Inflammatory macrophage treated with lipopolysaccharide for 1 hour (primary cell): ENCODE results near the gene INPP5J.

Source experiments
- DNase-seq, 2 donors: peaks; one replicate each; pipeline ENCODE4 v3.0.0-alpha.2; 2020 to 2022

Gene INPP5J

GRCh38 chr22:31127181-31127772 is 4.5 kb downstream of the INPP5J start:
- DNase-seq = peak in 1 of 2 donors; percentile 6

- DNase-seq = no peak
Measured at GRCh38 chr22:31128156-31128555, 5.4 kb downstream of the INPP5J start.

GRCh38 chr22:31130873-31131272 is 8.1 kb downstream of the INPP5J start:
- DNase-seq = no peak

GRCh38 chr22:31133911-31134310 is 11.1 kb downstream of the INPP5J start:
- DNase-seq = no peak

- no peak for DNase-seq
Measured at GRCh38 chr22:31134688-31135087, 11.9 kb downstream of the INPP5J start.

- no peak for DNase-seq
Measured at GRCh38 chr22:31135706-31136105, 12.9 kb downstream of the INPP5J start.

- DNase-seq = no peak
Measured at GRCh38 chr22:31136155-31136554, 13.4 kb downstream of the INPP5J start.

- DNase-seq = no peak
Measured at GRCh38 chr22:31136711-31137110, 13.9 kb downstream of the INPP5J start.

- no peak for DNase-seq
Measured at GRCh38 chr22:31137721-31138120, 15.0 kb downstream of the INPP5J start.

GRCh38 chr22:31138126-31138525 is 15.4 kb downstream of the INPP5J start:
- no peak for DNase-seq

- no peak for DNase-seq
Measured at GRCh38 chr22:31139066-31139465, 16.3 kb downstream of the INPP5J start.

GRCh38 chr22:31139866-31140716 is 17.3 kb downstream of the INPP5J start, which contains the start of gene PLA2G3:
Gene PLA2G3, minus strand, starts transcription at chr22:31140508. Its CDS starts 154 bp downstream, at chr22:31140354.
- no peak for DNase-seq

GRCh38 chr22:31140746-31141145 is 18.0 kb downstream of the INPP5J start:
- no peak for DNase-seq

- no peak for DNase-seq
Measured at GRCh38 chr22:31141551-31141950, 18.8 kb downstream of the INPP5J start.

- DNase-seq = no peak
Measured at GRCh38 chr22:31142285-31142684, 19.5 kb downstream of the INPP5J start.

- no peak for DNase-seq
Measured at GRCh38 chr22:31143038-31143437, 20.3 kb downstream of the INPP5J start.

GRCh38 chr22:31143537-31143936 is 20.8 kb downstream of the INPP5J start:
- DNase-seq = no peak

- no peak for DNase-seq
Measured at GRCh38 chr22:31144223-31144622, 21.5 kb downstream of the INPP5J start.

- DNase-seq = no peak
Measured at GRCh38 chr22:31148488-31148887, 25.7 kb downstream of the INPP5J start.

GRCh38 chr22:31148953-31149627 is 26.3 kb downstream of the INPP5J start:
- DNase-seq = peak; percentile 38 to 57

- DNase-seq = no peak
Measured at GRCh38 chr22:31150615-31151014, 27.8 kb downstream of the INPP5J start.

- no peak for DNase-seq
Measured at GRCh38 chr22:31151872-31152271, 29.1 kb downstream of the INPP5J start.

GRCh38 chr22:31153357-31153756 is 30.6 kb downstream of the INPP5J start:
- DNase-seq = no peak

- DNase-seq = no peak
Measured at GRCh38 chr22:31154975-31155374, 32.2 kb downstream of the INPP5J start.
